Neural cell (in vitro differentiated cells): ENCODE measurements around the gene SHOX.

Experiments
- EZH2 ChIP-seq: fragments of 200-600, 300-800 bp; shearing (Covaris generic), sonication (generic); IDR thresholded peaks from 2 replicates; pipeline ENCODE4 v1.6.1; 2014; ENCODE audit warnings: antibody characterized with exemption, low read length, borderline replicate concordance, mild to moderate bottlenecking; ENCODE audit not compliant: insufficient read depth, poor library complexity, severe bottlenecking
- MXI1 ChIP-seq: fragments of 450-650 bp; conservative IDR thresholded peaks from 2 replicates; pipeline ENCODE4 v1.6.1; 2014; ENCODE audit warnings: antibody characterized with exemption, mild to moderate bottlenecking; ENCODE audit not compliant: poor library complexity, severe bottlenecking
- POLR2AphosphoS5 ChIP-seq: IDR thresholded peaks from 2 replicates; pipeline ENCODE4 v1.6.1; 2012
- SMC3 ChIP-seq: fragments of 450-650 bp; conservative IDR thresholded peaks from 2 replicates; pipeline ENCODE4 v1.6.1; 2014; ENCODE audit warnings: antibody characterized with exemption, mild to moderate bottlenecking, moderate library complexity; ENCODE audit not compliant: poor library complexity
- TAF1 ChIP-seq: IDR thresholded peaks from 2 replicates; pipeline ENCODE4 v1.6.1; 2012; ENCODE audit warnings: low read depth
- TF ChIP-seq, protein P1 (sequence below): fragments of 450-650 bp; IDR thresholded peaks from 2 replicates; pipeline ENCODE4 v1.5.1; 2014; ENCODE audit warnings: antibody characterized with exemption, mild to moderate bottlenecking, moderate library complexity; ENCODE audit not compliant: poor library complexity, severe bottlenecking
- TF ChIP-seq, protein P2 (sequence below): IDR thresholded peaks from 2 replicates; pipeline ENCODE4 v1.6.1; 2012; ENCODE audit warnings: borderline replicate concordance

DNA sequence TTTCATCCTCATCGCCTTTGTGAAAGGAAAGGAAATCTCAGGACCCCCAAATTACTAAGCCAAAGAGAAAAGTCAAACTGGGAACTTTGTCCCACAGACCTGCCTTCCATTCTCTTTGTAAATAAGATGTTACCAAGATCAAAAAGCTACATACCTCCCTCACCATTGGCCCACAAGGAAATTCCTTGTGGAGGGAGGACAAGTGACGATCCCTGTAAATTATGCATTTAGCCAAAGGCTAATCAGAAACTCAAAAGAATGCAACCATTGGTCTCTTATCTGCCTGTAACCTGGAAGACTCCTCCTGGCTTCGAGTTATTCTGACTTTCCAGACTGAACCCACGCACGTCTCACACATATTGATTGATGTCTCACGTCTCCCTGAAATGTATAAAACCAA, 70.3 kb downstream of the SHOX start:
- TF ChIP-seq, protein P1, sequence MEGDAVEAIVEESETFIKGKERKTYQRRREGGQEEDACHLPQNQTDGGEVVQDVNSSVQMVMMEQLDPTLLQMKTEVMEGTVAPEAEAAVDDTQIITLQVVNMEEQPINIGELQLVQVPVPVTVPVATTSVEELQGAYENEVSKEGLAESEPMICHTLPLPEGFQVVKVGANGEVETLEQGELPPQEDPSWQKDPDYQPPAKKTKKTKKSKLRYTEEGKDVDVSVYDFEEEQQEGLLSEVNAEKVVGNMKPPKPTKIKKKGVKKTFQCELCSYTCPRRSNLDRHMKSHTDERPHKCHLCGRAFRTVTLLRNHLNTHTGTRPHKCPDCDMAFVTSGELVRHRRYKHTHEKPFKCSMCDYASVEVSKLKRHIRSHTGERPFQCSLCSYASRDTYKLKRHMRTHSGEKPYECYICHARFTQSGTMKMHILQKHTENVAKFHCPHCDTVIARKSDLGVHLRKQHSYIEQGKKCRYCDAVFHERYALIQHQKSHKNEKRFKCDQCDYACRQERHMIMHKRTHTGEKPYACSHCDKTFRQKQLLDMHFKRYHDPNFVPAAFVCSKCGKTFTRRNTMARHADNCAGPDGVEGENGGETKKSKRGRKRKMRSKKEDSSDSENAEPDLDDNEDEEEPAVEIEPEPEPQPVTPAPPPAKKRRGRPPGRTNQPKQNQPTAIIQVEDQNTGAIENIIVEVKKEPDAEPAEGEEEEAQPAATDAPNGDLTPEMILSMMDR: no peak
- TF ChIP-seq MXI1 (no peak), POLR2AphosphoS5 (no peak), TAF1 (no peak), EZH2 (no peak), SMC3 (no peak)
- TF ChIP-seq, protein P2, sequence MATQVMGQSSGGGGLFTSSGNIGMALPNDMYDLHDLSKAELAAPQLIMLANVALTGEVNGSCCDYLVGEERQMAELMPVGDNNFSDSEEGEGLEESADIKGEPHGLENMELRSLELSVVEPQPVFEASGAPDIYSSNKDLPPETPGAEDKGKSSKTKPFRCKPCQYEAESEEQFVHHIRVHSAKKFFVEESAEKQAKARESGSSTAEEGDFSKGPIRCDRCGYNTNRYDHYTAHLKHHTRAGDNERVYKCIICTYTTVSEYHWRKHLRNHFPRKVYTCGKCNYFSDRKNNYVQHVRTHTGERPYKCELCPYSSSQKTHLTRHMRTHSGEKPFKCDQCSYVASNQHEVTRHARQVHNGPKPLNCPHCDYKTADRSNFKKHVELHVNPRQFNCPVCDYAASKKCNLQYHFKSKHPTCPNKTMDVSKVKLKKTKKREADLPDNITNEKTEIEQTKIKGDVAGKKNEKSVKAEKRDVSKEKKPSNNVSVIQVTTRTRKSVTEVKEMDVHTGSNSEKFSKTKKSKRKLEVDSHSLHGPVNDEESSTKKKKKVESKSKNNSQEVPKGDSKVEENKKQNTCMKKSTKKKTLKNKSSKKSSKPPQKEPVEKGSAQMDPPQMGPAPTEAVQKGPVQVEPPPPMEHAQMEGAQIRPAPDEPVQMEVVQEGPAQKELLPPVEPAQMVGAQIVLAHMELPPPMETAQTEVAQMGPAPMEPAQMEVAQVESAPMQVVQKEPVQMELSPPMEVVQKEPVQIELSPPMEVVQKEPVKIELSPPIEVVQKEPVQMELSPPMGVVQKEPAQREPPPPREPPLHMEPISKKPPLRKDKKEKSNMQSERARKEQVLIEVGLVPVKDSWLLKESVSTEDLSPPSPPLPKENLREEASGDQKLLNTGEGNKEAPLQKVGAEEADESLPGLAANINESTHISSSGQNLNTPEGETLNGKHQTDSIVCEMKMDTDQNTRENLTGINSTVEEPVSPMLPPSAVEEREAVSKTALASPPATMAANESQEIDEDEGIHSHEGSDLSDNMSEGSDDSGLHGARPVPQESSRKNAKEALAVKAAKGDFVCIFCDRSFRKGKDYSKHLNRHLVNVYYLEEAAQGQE: no peak
